Breast epithelium (tissue), 3 donors: Measurements from ENCODE around the gene FMO5.

Experiments
- CTCF ChIP-seq, 3 donors: fragments of 450-650 bp; IDR thresholded peaks; one replicate each; pipeline ENCODE4 v1.5.1; 2016 to 2017; ENCODE audit warnings: antibody characterized with exemption in 3 of 3, mild to moderate bottlenecking in 3 of 3, moderate library complexity in 3 of 3
- POLR2A ChIP-seq: fragments of 450-650 bp; IDR thresholded peaks from one replicate; pipeline ENCODE4 v1.6.1; 2016; ENCODE audit warnings: antibody characterized with exemption, mild to moderate bottlenecking, moderate library complexity
- POLR2AphosphoS5 ChIP-seq, 3 donors: sonication (generic); formaldehyde crosslinking; IDR thresholded peaks; one replicate each; pipeline ENCODE4 v1.6.1; 2017; ENCODE audit warnings: antibody characterized with exemption in 3 of 3

GRCh38 chr1:147235822-147236221 lies 10.7 kb upstream of the FMO5 start:
- TF ChIP-seq POLR2A (no peak), CTCF (IDR thresholded peaks at IDR 0.05) (no peak), POLR2AphosphoS5 (IDR thresholded peaks at IDR 0.05) (no peak)
